DND-41 (cell line): ENCODE results near the gene KCNC1.

Source experiments
- ATAC-seq: fragments of 200-7000 bp; cut with Tn5 transposase; 3 replicates; pipeline ENCODE4 v1.9.1; 2021; ENCODE audit warnings: low read depth; ENCODE audit not compliant: insufficient read depth
- DNase-seq: peaks from one replicate; pipeline ENCODE4 v3.0.0-alpha.2; 2020
- H2AFZ ChIP-seq: 2 replicates; pipeline ENCODE4 v1.6.0; 2012; ENCODE audit warnings: low read depth, low read length
- H3K27ac ChIP-seq: 2 replicates; pipeline ENCODE4 v1.5.1; 2012; ENCODE audit warnings: low read length, inconsistent platforms
- H3K27me3 ChIP-seq: fragments of 200-600 bp; sonication (generic); 2 replicates; pipeline ENCODE4 v1.6.0; 2012; ENCODE audit warnings: low read length, mild to moderate bottlenecking, inconsistent platforms; ENCODE audit not compliant: insufficient read depth, poor library complexity
- H3K36me3 ChIP-seq: 2 replicates; pipeline ENCODE4 v1.5.1; 2012; ENCODE audit warnings: low read length, inconsistent platforms; ENCODE audit not compliant: insufficient read depth
- H3K4me1 ChIP-seq: 2 replicates; pipeline ENCODE4 v1.5.1; 2012; ENCODE audit warnings: mild to moderate bottlenecking, low read length; ENCODE audit not compliant: insufficient read depth
- H3K4me2 ChIP-seq: 2 replicates; pipeline ENCODE4 v1.6.0; 2012; ENCODE audit warnings: mild to moderate bottlenecking, moderate library complexity, low read length, inconsistent platforms; ENCODE audit not compliant: insufficient read depth
- H3K4me3 ChIP-seq, 2 experiments: fragments of 200-600 bp in 1 of 2; shearing (Covaris generic) in 1 of 2; 2 replicates each; pipeline ENCODE4 v1.5.1; 2012 to 2016; ENCODE audit warnings: inconsistent platforms in 2 of 2, low read length in 2 of 2, mild to moderate bottlenecking in 2 of 2, low read depth in 1 of 2, moderate library complexity in 1 of 2
- H3K79me2 ChIP-seq: 2 replicates; pipeline ENCODE4 v1.6.0; 2012; ENCODE audit warnings: low read length, inconsistent platforms; ENCODE audit not compliant: insufficient read depth
- H3K9ac ChIP-seq: 2 replicates; pipeline ENCODE4 v1.6.0; 2012; ENCODE audit warnings: low read depth, mild to moderate bottlenecking, inconsistent platforms, low read length, moderate library complexity
- H3K9me3 ChIP-seq: 2 replicates; pipeline ENCODE4 v1.5.1; 2012; ENCODE audit warnings: low read length, moderate library complexity, mild to moderate bottlenecking, inconsistent platforms; ENCODE audit not compliant: insufficient read depth, severe bottlenecking
- H4K20me1 ChIP-seq: 2 replicates; pipeline ENCODE4 v1.6.0; 2012; ENCODE audit warnings: low read length; ENCODE audit not compliant: insufficient read depth
- EZH2 ChIP-seq: IDR thresholded peaks from 3 replicates; pipeline ENCODE4 v1.6.1; 2012; ENCODE audit warnings: borderline replicate concordance, low read depth, mild to moderate bottlenecking, moderate library complexity, low read length, inconsistent platforms; ENCODE audit not compliant: severe bottlenecking
- TF ChIP-seq, protein P1 (sequence below): IDR thresholded peaks from 2 replicates; pipeline ENCODE4 v1.5.1; 2012; ENCODE audit warnings: borderline replicate concordance, low read length, moderate library complexity, mild to moderate bottlenecking; ENCODE audit not compliant: poor library complexity, severe bottlenecking; ENCODE audit errors: extremely low read depth

KCNC1 gene

DNA sequence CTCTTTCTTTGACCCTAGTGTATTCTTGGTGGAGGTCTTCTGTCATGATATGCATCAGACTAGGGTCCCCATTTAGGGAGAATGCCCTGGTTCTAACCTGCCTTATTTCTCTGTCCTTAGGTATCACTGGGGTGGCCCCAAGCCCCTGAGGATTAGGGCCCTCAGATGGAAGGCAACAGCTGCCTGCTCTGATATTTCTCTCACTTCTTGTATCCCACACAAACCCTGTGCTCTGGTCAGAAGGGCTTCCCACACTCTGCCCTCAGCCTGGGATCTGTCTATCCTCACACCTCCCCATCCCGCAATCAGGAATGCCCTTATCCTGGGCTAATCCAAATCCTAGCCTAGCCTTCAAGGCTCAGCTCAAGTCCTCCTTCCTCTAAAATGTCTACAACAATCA, 75.5 kb downstream of the KCNC1 start:
- H3K27ac ChIP-seq, result no peak overlapping the region
- TF ChIP-seq, protein P1, sequence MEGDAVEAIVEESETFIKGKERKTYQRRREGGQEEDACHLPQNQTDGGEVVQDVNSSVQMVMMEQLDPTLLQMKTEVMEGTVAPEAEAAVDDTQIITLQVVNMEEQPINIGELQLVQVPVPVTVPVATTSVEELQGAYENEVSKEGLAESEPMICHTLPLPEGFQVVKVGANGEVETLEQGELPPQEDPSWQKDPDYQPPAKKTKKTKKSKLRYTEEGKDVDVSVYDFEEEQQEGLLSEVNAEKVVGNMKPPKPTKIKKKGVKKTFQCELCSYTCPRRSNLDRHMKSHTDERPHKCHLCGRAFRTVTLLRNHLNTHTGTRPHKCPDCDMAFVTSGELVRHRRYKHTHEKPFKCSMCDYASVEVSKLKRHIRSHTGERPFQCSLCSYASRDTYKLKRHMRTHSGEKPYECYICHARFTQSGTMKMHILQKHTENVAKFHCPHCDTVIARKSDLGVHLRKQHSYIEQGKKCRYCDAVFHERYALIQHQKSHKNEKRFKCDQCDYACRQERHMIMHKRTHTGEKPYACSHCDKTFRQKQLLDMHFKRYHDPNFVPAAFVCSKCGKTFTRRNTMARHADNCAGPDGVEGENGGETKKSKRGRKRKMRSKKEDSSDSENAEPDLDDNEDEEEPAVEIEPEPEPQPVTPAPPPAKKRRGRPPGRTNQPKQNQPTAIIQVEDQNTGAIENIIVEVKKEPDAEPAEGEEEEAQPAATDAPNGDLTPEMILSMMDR, result no peak
- TF ChIP-seq EZH2, result no peak
- no peaks in the 10 kb centered on the region for H3K4me1 ChIP-seq
- H3K79me2 ChIP-seq, result no peaks in the 10 kb centered on the region
- no peak for DNase-seq
- no peaks in the 10 kb centered on the region for H3K9me3 ChIP-seq
- no peak overlapping the region for H3K4me2 ChIP-seq
- H3K36me3 ChIP-seq, result no peaks in the 10 kb centered on the region
- H4K20me1 ChIP-seq, result no peaks in the 10 kb centered on the region
- H2AFZ ChIP-seq, result no peak overlapping the region
- no peak overlapping the region for H3K9ac ChIP-seq
- H3K27me3 ChIP-seq, result no peaks in the 10 kb centered on the region
- H3K4me3 ChIP-seq, result no peak overlapping the region
- no peak for ATAC-seq

DNA sequence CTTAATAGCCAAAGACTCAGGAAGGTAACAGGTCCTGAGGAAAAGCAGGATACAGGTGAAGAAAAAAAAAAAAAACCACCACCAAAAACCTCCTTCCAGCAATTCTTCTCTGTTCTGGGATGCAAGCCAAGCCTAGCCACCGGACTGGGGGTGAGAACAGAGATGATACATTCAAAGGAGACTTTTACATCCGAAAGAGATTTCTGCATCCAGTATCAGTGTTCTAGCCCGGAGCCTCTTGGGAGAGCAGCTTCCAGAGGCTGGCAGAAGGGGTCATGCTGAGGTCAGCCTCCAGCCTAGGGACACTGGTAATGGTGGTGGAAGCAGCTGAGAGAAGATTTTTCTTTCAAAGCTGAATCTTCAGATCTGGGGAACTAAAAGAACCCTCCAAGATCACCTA, 76.2 kb downstream of the KCNC1 start:
- Histone ChIP-seq H3K4me2 (no peak overlapping the region), H3K4me3 (no peak overlapping the region), H2AFZ (no peak overlapping the region), H3K27ac (no peak overlapping the region), H3K9me3 (no peaks in the 10 kb centered on the region), H3K36me3 (no peaks in the 10 kb centered on the region), H4K20me1 (no peaks in the 10 kb centered on the region), H3K4me1 (no peaks in the 10 kb centered on the region), H3K27me3 (no peaks in the 10 kb centered on the region), H3K79me2 (no peaks in the 10 kb centered on the region), H3K9ac (no peak overlapping the region)
- no peak for TF ChIP-seq EZH2
- TF ChIP-seq, protein P1, result no peak
- no peak for DNase-seq
- ATAC-seq, result no peak

- Histone ChIP-seq H3K4me1 (no peaks in the 10 kb centered on the region), H3K9me3 (no peaks in the 10 kb centered on the region), H3K27me3 (no peaks in the 10 kb centered on the region), H3K4me2 (no peak overlapping the region), H3K9ac (no peak overlapping the region), H3K36me3 (no peaks in the 10 kb centered on the region), H3K4me3 (no peak overlapping the region), H3K79me2 (no peaks in the 10 kb centered on the region), H4K20me1 (no peaks in the 10 kb centered on the region), H2AFZ (no peak overlapping the region), H3K27ac (no peak overlapping the region)
- DNase-seq (no peak), ATAC-seq (no peak)
- TF ChIP-seq EZH2, result no peak
- TF ChIP-seq, protein P1, result no peak
Observed at GRCh38 chr11:17811352-17811751, 76.8 kb downstream of the KCNC1 start.
